Neural cell (in vitro differentiated cells): ENCODE measurements around the gene POP5. TPM values are rescaled to one million over a fixed set of nuclear protein-coding genes. Genes with fewer than 3 reads are reported as not detected.
"Not testable (repeated sequence)": the region's sequence is repeated elsewhere in the genome, so short reads cannot be mapped to it uniquely, and the experiment has no call there.

Source experiments
- H2AFZ ChIP-seq: fragments of 200-600, 300-800 bp; sonication (generic), shearing (Covaris generic); 2 replicates; pipeline ENCODE4 v1.6.0; 2014; ENCODE audit warnings: low read depth, mild to moderate bottlenecking, antibody characterized with exemption, low read length, moderate library complexity
- H3F3A ChIP-seq: fragments of 200-600 bp; shearing (Covaris generic); 2 replicates; pipeline ENCODE4 v1.6.1; 2016; ENCODE audit warnings: mild to moderate bottlenecking, moderate library complexity, mixed read lengths, antibody characterized with exemption, low read length; ENCODE audit not compliant: insufficient read depth, poor library complexity, severe bottlenecking
- H3K27ac ChIP-seq: fragments of 200-600, 300-800 bp; sonication (generic), shearing (Covaris generic); 2 replicates; pipeline ENCODE4 v1.5.1; 2014; ENCODE audit warnings: mild to moderate bottlenecking, low read length, moderate library complexity
- H3K27me3 ChIP-seq: fragments of 300-800, 200-600 bp; sonication (generic), shearing (Covaris generic); 2 replicates; pipeline ENCODE4 v1.6.0; 2014; ENCODE audit warnings: mild to moderate bottlenecking, low read depth, low read length, moderate library complexity; ENCODE audit not compliant: insufficient read depth
- H3K36me3 ChIP-seq: fragments of 300-800, 200-600 bp; sonication (generic), shearing (Covaris generic); 2 replicates; pipeline ENCODE4 v1.5.1; 2014; ENCODE audit warnings: mild to moderate bottlenecking, antibody characterized with exemption, low read length, moderate library complexity; ENCODE audit not compliant: insufficient read depth
- H3K4me2 ChIP-seq: fragments of 300-800, 200-600 bp; sonication (generic), shearing (Covaris generic); 2 replicates; pipeline ENCODE4 v1.6.0; 2014; ENCODE audit warnings: mild to moderate bottlenecking, low read length
- H3K4me3 ChIP-seq: fragments of 300-800, 200-600 bp; sonication (generic), shearing (Covaris generic); 2 replicates; pipeline ENCODE4 v1.5.1; 2014; ENCODE audit warnings: mild to moderate bottlenecking, low read length, moderate library complexity
- H3K79me2 ChIP-seq: fragments of 200-600 bp; shearing (Covaris generic); replicated peaks from 2 replicates; pipeline ENCODE4 v1.6.0; 2014; ENCODE audit warnings: mild to moderate bottlenecking, low read length, moderate library complexity; ENCODE audit not compliant: insufficient read depth
- H3K9ac ChIP-seq: fragments of 300-800, 200-600 bp; sonication (generic), shearing (Covaris generic); 2 replicates; pipeline ENCODE4 v1.6.1; 2016; ENCODE audit warnings: mild to moderate bottlenecking, low read length, mixed read lengths
- H3K9me2 ChIP-seq: fragments of 200-600 bp; shearing (Covaris generic); 2 replicates; pipeline ENCODE4 v1.6.1; 2016; ENCODE audit warnings: mild to moderate bottlenecking, low read length, mixed read lengths; ENCODE audit not compliant: insufficient read depth
- H3K9me3 ChIP-seq: fragments of 200-600, 300-800 bp; sonication (generic), shearing (Covaris generic); 2 replicates; pipeline ENCODE4 v1.6.1; 2016; ENCODE audit warnings: mild to moderate bottlenecking, mixed run types, low read length, moderate library complexity, mixed read lengths
- H4K20me1 ChIP-seq: fragments of 200-600 bp; shearing (Covaris generic); 2 replicates; pipeline ENCODE4 v1.6.1; 2016; ENCODE audit warnings: mild to moderate bottlenecking, mixed run types; ENCODE audit not compliant: insufficient read depth
- CTCF ChIP-seq: fragments of 450-650 bp; IDR thresholded peaks from 2 replicates; pipeline ENCODE4 v1.5.1; 2014; ENCODE audit warnings: antibody characterized with exemption, mild to moderate bottlenecking, moderate library complexity; ENCODE audit not compliant: poor library complexity, severe bottlenecking
- EP300 ChIP-seq: fragments of 450-650 bp; conservative IDR thresholded peaks from 2 replicates; pipeline ENCODE4 v1.6.1; 2014; ENCODE audit warnings: antibody characterized with exemption, mild to moderate bottlenecking, moderate library complexity; ENCODE audit not compliant: poor library complexity, severe bottlenecking
- EZH2 ChIP-seq: fragments of 200-600, 300-800 bp; shearing (Covaris generic), sonication (generic); IDR thresholded peaks from 2 replicates; pipeline ENCODE4 v1.6.1; 2014; ENCODE audit warnings: antibody characterized with exemption, low read length, borderline replicate concordance, mild to moderate bottlenecking; ENCODE audit not compliant: insufficient read depth, poor library complexity, severe bottlenecking
- MXI1 ChIP-seq: fragments of 450-650 bp; conservative IDR thresholded peaks from 2 replicates; pipeline ENCODE4 v1.6.1; 2014; ENCODE audit warnings: antibody characterized with exemption, mild to moderate bottlenecking; ENCODE audit not compliant: poor library complexity, severe bottlenecking
- POLR2AphosphoS5 ChIP-seq: IDR thresholded peaks from 2 replicates; pipeline ENCODE4 v1.6.1; 2012
- RAD21 ChIP-seq: fragments of 450-650 bp; conservative IDR thresholded peaks from 2 replicates; pipeline ENCODE4 v1.6.1; 2014; ENCODE audit warnings: antibody characterized with exemption, mild to moderate bottlenecking, moderate library complexity
- polyA plus RNA-seq: library from polyadenylated mRNA; depleted of rRNA; stranded (reverse); fragments of >200 nt; gene quantifications from 2 replicates; pipeline ENCODE4 v1.2.3, GENCODE V29; 2014

Gene POP5
- polyA plus RNA-seq, 1 donor from 2014 or later = 153 TPM

GRCh38 chr12:120617767-120618166 is 36.6 kb upstream of the POP5 start:
- not testable (repeated sequence) for H3K4me2 ChIP-seq, H3K36me3 ChIP-seq, H3K4me3 ChIP-seq, H2AFZ ChIP-seq, H3K9me2 ChIP-seq, H3K9ac ChIP-seq, H3K27me3 ChIP-seq, H3F3A ChIP-seq, H3K9me3 ChIP-seq, H4K20me1 ChIP-seq, H3K27ac ChIP-seq, H3K79me2 ChIP-seq

GRCh38 chr12:120617193-120617592 is 36.0 kb upstream of the POP5 start:
- not testable (repeated sequence) for H3K9me3 ChIP-seq, H2AFZ ChIP-seq, H4K20me1 ChIP-seq, H3F3A ChIP-seq, H3K79me2 ChIP-seq, H3K9me2 ChIP-seq, H3K27ac ChIP-seq, H3K36me3 ChIP-seq, H3K4me2 ChIP-seq, H3K9ac ChIP-seq, H3K27me3 ChIP-seq, H3K4me3 ChIP-seq

DNA sequence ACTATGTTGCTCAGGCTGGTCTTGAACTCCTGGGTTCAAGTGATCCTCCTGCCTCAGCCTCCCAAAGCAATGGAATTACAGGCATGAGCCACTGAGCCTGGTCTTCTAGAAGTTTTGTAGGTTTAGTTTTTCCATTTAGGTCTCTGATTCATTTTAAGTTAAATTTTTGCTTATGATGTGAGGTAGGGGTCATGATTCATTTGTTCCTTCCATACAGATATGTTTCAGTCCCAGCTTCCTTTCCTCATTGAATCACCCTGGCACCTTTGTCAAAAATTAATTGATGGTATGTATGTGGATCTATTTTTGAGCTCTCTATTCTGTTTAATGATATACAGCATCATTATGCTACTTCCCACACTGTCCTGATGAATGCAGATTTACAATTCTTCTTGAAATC is 33.6 kb upstream of the POP5 start:
- H3F3A ChIP-seq = no peaks in the 10 kb centered on the region
- no peak for TF ChIP-seq POLR2AphosphoS5
- no peak for TF ChIP-seq CTCF
- TF ChIP-seq RAD21 = no peak
- no peak for TF ChIP-seq EP300
- no peak for TF ChIP-seq MXI1
- no peak for TF ChIP-seq EZH2
- no peak overlapping the region for H3K4me3 ChIP-seq
- no peaks in the 10 kb centered on the region for H3K27me3 ChIP-seq
- H3K9me3 ChIP-seq = no peaks in the 10 kb centered on the region
- H3K9ac ChIP-seq = no peak overlapping the region
- H4K20me1 ChIP-seq = no peaks in the 10 kb centered on the region
- H3K79me2 ChIP-seq = no peaks in the 10 kb centered on the region
- H3K9me2 ChIP-seq = no peaks in the 10 kb centered on the region
- H3K4me2 ChIP-seq = no peak overlapping the region
- H2AFZ ChIP-seq = no peak overlapping the region
- H3K36me3 ChIP-seq = no peaks in the 10 kb centered on the region
- no peak overlapping the region for H3K27ac ChIP-seq

GRCh38 chr12:120611534-120611933 is 30.3 kb upstream of the POP5 start:
- H3K4me2 ChIP-seq, H3K4me3 ChIP-seq, H3K9me2 ChIP-seq, H4K20me1 ChIP-seq, H3K79me2 ChIP-seq, H3K27me3 ChIP-seq, H3K27ac ChIP-seq, H3K9ac ChIP-seq, H3F3A ChIP-seq, H2AFZ ChIP-seq, H3K36me3 ChIP-seq, H3K9me3 ChIP-seq: not testable (repeated sequence)
